CD4-positive, CD25-positive, alpha-beta regulatory T cell (primary cell): ENCODE measurements around the gene CYB5D1. TPM values are rescaled to one million over a fixed set of nuclear protein-coding genes. Genes with fewer than 3 reads are reported as not detected.

Experiments
- ATAC-seq, 2 donors: fragments of 150-1000 bp; cut with Tn5 transposase; one replicate each; pipeline ENCODE4 v1.10.0; 2021; ENCODE audit warnings: low read depth in 2 of 2, moderate number of reproducible peaks in 2 of 2, moderate library complexity in 1 of 2
- DNase-seq, 3 donors: peaks; one replicate each; pipeline versions ENCODE4 v3.0.0 to v3.0.0-alpha.2; 2012 to 2022; ENCODE audit warnings: mixed read lengths in 1 of 3
- H3K27ac ChIP-seq: one replicate; pipeline ENCODE4 v1.7.0; 2013; ENCODE audit warnings: mild to moderate bottlenecking, low read length; ENCODE audit not compliant: insufficient read depth, poor library complexity, severe bottlenecking
- H3K27me3 ChIP-seq: one replicate; pipeline ENCODE4 v1.7.0; 2013; ENCODE audit warnings: low read length; ENCODE audit not compliant: control insufficient read depth, insufficient read depth
- H3K36me3 ChIP-seq: one replicate; pipeline ENCODE4 v1.7.0; 2013; ENCODE audit warnings: mild to moderate bottlenecking, low read length, moderate library complexity; ENCODE audit not compliant: control insufficient read depth, insufficient read depth
- H3K4me1 ChIP-seq: 2 replicates; pipeline ENCODE4 v1.7.0; 2013; ENCODE audit warnings: mild to moderate bottlenecking, low read length; ENCODE audit not compliant: insufficient read depth, control insufficient read depth, poor library complexity, severe bottlenecking
- H3K4me3 ChIP-seq: one replicate; pipeline ENCODE4 v1.7.0; 2013; ENCODE audit warnings: low read depth, mild to moderate bottlenecking, low read length, moderate library complexity
- H3K9me3 ChIP-seq, 2 experiments: 1 replicate in 1 of 2; 2 replicates in 1 of 2; pipeline ENCODE4 v1.7.0; 2013; ENCODE audit warnings: low read length in 2 of 2, mild to moderate bottlenecking in 1 of 2, moderate library complexity in 1 of 2; ENCODE audit not compliant: control insufficient read depth in 2 of 2
- H3K27ac Mint-ChIP-seq, 3 donors: one replicate each; pipeline ENCODE4 v1.8.0; 2020 to 2022; ENCODE audit warnings: mild to moderate bottlenecking in 3 of 3, mixed read lengths in 3 of 3, moderate library complexity in 2 of 3
- H3K27me3 Mint-ChIP-seq: one replicate; pipeline ENCODE4 v1.8.0; 2022; ENCODE audit warnings: mild to moderate bottlenecking, mixed read lengths
- H3K36me3 Mint-ChIP-seq: one replicate; pipeline ENCODE4 v1.8.0; 2020; ENCODE audit warnings: mixed read lengths
- H3K4me1 Mint-ChIP-seq, 4 donors: one replicate each; pipeline ENCODE4 v1.8.0; 2020 to 2022; ENCODE audit warnings: mixed read lengths in 4 of 4, mild to moderate bottlenecking in 1 of 4
- H3K4me3 Mint-ChIP-seq, 4 donors: one replicate each; pipeline ENCODE4 v1.8.0; 2020 to 2022; ENCODE audit warnings: mild to moderate bottlenecking in 4 of 4, mixed read lengths in 4 of 4, moderate library complexity in 3 of 4
- H3K9me3 Mint-ChIP-seq, 7 donors: one replicate each; pipeline ENCODE4 v1.8.0; 2020 to 2022; ENCODE audit warnings: mixed read lengths in 7 of 7, mild to moderate bottlenecking in 3 of 7, moderate library complexity in 2 of 7
- polyA plus RNA-seq, 4 donors: library from polyadenylated mRNA; unstranded; fragments of 300-500 nt; fragmentation: Illumina TruSeq; gene quantifications; one replicate each; pipeline ENCODE4 v1.2.3, GENCODE V29; 2021
- total RNA-seq: library from RNA; stranded (reverse); gene quantifications from one replicate; pipeline ENCODE4 v1.2.3, GENCODE V29; 2022

The CYB5D1 gene
- total and polyA plus RNA-seq, 5 donors from 2014 or later = 3.1 to 11.8 (median 5.3) TPM

- no peak overlapping the region for H3K27ac ChIP-seq
- peaks cover 16% of the 10 kb centered on the region for H3K4me1 ChIP-seq
- Mint-ChIP-seq H3K9me3 (no peaks in the 10 kb centered on the region), H3K27me3 (no peaks in the 10 kb centered on the region), H3K4me1 (peaks cover 7 to 28% (median 21%) of the 10 kb centered on the region in 4 donors), H3K27ac (peak overlapping the region in 2 of 3 donors; percentile 41 to 59), H3K4me3 (no peak overlapping the region), H3K36me3 (peaks cover 45% of the 10 kb centered on the region)
- ATAC-seq (no peak), DNase-seq (no peak)
- H3K9me3 ChIP-seq = no peaks in the 10 kb centered on the region
- H3K27me3 ChIP-seq = no peaks in the 10 kb centered on the region
- H3K4me3 ChIP-seq = no peak overlapping the region
- peaks cover 77% of the 10 kb centered on the region for H3K36me3 ChIP-seq
Observed at GRCh38 chr17:7893187-7893880, 35.5 kb downstream of the CYB5D1 start.

- Mint-ChIP-seq H3K9me3 (no peaks in the 10 kb centered on the region), H3K4me1 (peaks cover 7 to 28% (median 20%) of the 10 kb centered on the region in 4 donors), H3K27me3 (no peaks in the 10 kb centered on the region), H3K36me3 (peaks cover 53% of the 10 kb centered on the region), H3K4me3 (no peak overlapping the region), H3K27ac (peak overlapping the region in 2 of 3 donors; percentile 41 to 79)
- H3K27me3 ChIP-seq = no peaks in the 10 kb centered on the region
- ATAC-seq = no peak
- no peak overlapping the region for H3K27ac ChIP-seq
- H3K4me1 ChIP-seq = peaks cover 8% of the 10 kb centered on the region
- no peaks in the 10 kb centered on the region for H3K9me3 ChIP-seq
- H3K36me3 ChIP-seq = peaks cover 86% of the 10 kb centered on the region
- DNase-seq = no peak
- no peak overlapping the region for H3K4me3 ChIP-seq
Observed at GRCh38 chr17:7894226-7894625, 36.4 kb downstream of the CYB5D1 start.

- Histone ChIP-seq H3K4me1 (peaks cover 1% of the 10 kb centered on the region), H3K36me3 (peaks cover 88% of the 10 kb centered on the region), H3K9me3 (no peaks in the 10 kb centered on the region), H3K4me3 (no peak overlapping the region), H3K27me3 (no peaks in the 10 kb centered on the region), H3K27ac (no peak overlapping the region)
- ATAC-seq (no peak), DNase-seq (no peak)
- Mint-ChIP-seq H3K4me1 (peaks cover 7 to 28% (median 19%) of the 10 kb centered on the region in 4 donors), H3K9me3 (no peaks in the 10 kb centered on the region), H3K36me3 (peaks cover 58% of the 10 kb centered on the region), H3K4me3 (no peak overlapping the region), H3K27ac (peak overlapping the region in 2 of 3 donors; percentile 44 to 81), H3K27me3 (no peaks in the 10 kb centered on the region)
Observed at GRCh38 chr17:7894866-7895265, 37.1 kb downstream of the CYB5D1 start.

GRCh38 chr17:7897090-7897489 lies 39.3 kb downstream of the CYB5D1 start:
- H3K4me3 Mint-ChIP-seq = no peak overlapping the region
- no peaks in the 10 kb centered on the region for H3K9me3 ChIP-seq
- H3K4me1 ChIP-seq = no peaks in the 10 kb centered on the region
- H3K4me1 Mint-ChIP-seq = peaks cover 7 to 18% (median 13%) of the 10 kb centered on the region in 4 donors
- H3K27me3 Mint-ChIP-seq = no peaks in the 10 kb centered on the region
- no peak for DNase-seq
- peak overlapping the region in 2 of 3 donors; percentile 31 to 45 for H3K27ac Mint-ChIP-seq
- no peak for ATAC-seq
- H3K36me3 Mint-ChIP-seq = peaks cover 59% of the 10 kb centered on the region
- H3K27ac ChIP-seq = no peak overlapping the region
- H3K27me3 ChIP-seq = no peaks in the 10 kb centered on the region
- peaks cover 90% of the 10 kb centered on the region for H3K36me3 ChIP-seq
- no peaks in the 10 kb centered on the region for H3K9me3 Mint-ChIP-seq
- no peak overlapping the region for H3K4me3 ChIP-seq

GRCh38 chr17:7897773-7898172 lies 40.0 kb downstream of the CYB5D1 start:
- H3K4me1 Mint-ChIP-seq = peaks cover 7 to 18% (median 12%) of the 10 kb centered on the region in 4 donors
- H3K4me1 ChIP-seq = no peaks in the 10 kb centered on the region

GRCh38 chr17:7903154-7904103 lies 45.6 kb downstream of the CYB5D1 start:
- H3K36me3 ChIP-seq = peaks cover 99% of the 10 kb centered on the region

More at GRCh38 chr17:7897773-7898172, 40.0 kb downstream of the CYB5D1 start:
- H3K27me3 ChIP-seq = no peaks in the 10 kb centered on the region
- H3K9me3 ChIP-seq = no peaks in the 10 kb centered on the region
- H3K27ac Mint-ChIP-seq = peak overlapping the region; percentile 15 to 70 (median 38)
- peaks cover 62% of the 10 kb centered on the region for H3K36me3 Mint-ChIP-seq
- peak in 1 of 2 donors; percentile 58 for ATAC-seq
- H3K4me3 ChIP-seq = no peak overlapping the region
- H3K9me3 Mint-ChIP-seq = no peaks in the 10 kb centered on the region
- H3K27me3 Mint-ChIP-seq = no peaks in the 10 kb centered on the region
- peaks cover 94% of the 10 kb centered on the region for H3K36me3 ChIP-seq
- peak overlapping the region in 1 of 4 donors; percentile 2 for H3K4me3 Mint-ChIP-seq
- DNase-seq = peak in 2 of 3 donors; percentile 39 to 41
- no peak overlapping the region for H3K27ac ChIP-seq

GRCh38 chr17:7909089-7909488 lies 51.3 kb downstream of the CYB5D1 start:
- no peaks in the 10 kb centered on the region for H3K27me3 ChIP-seq
- no peaks in the 10 kb centered on the region for H3K9me3 ChIP-seq
- peaks cover 8 to 21% (median 9%) of the 10 kb centered on the region in 4 donors for H3K4me1 Mint-ChIP-seq
- peaks cover 50% of the 10 kb centered on the region for H3K36me3 Mint-ChIP-seq
- H3K4me1 ChIP-seq = peaks cover 7% of the 10 kb centered on the region
- ATAC-seq (no peak), DNase-seq (no peak)
- H3K36me3 ChIP-seq = peaks cover 79% of the 10 kb centered on the region
- H3K4me3 Mint-ChIP-seq = no peak overlapping the region
- no peak overlapping the region for H3K4me3 ChIP-seq
- no peak overlapping the region for H3K27ac Mint-ChIP-seq
- H3K9me3 Mint-ChIP-seq = no peaks in the 10 kb centered on the region
- H3K27ac ChIP-seq = no peak overlapping the region
- no peaks in the 10 kb centered on the region for H3K27me3 Mint-ChIP-seq

More at GRCh38 chr17:7903154-7904103, 45.6 kb downstream of the CYB5D1 start:
- no peak overlapping the region for H3K4me3 Mint-ChIP-seq
- ATAC-seq (no peak), DNase-seq (no peak)
- no peaks in the 10 kb centered on the region for H3K27me3 Mint-ChIP-seq
- Histone ChIP-seq H3K4me3 (no peak overlapping the region), H3K27me3 (no peaks in the 10 kb centered on the region), H3K4me1 (no peaks in the 10 kb centered on the region), H3K9me3 (no peaks in the 10 kb centered on the region), H3K27ac (no peak overlapping the region)
- H3K27ac Mint-ChIP-seq = peak overlapping the region; percentile 34 to 84 (median 70)
- H3K36me3 Mint-ChIP-seq = peaks cover 62% of the 10 kb centered on the region
- H3K9me3 Mint-ChIP-seq = no peaks in the 10 kb centered on the region
- peaks cover 0 to 3% (median 1%) of the 10 kb centered on the region in 4 donors for H3K4me1 Mint-ChIP-seq
